Neuronal stem cell (in vitro differentiated cells): Measurements from ENCODE around the gene PLET1.

Experiments
- DNase-seq: peaks from one replicate; pipeline ENCODE4 v3.0.0-alpha.2; 2013; ENCODE audit warnings: low spot score
- H2AFZ ChIP-seq: one replicate; pipeline ENCODE4 v1.6.1; 2013; ENCODE audit warnings: mild to moderate bottlenecking, low read length, inconsistent platforms
- H2AK5ac ChIP-seq: 2 replicates; pipeline ENCODE4 v1.6.1; 2013; ENCODE audit warnings: low read depth, mild to moderate bottlenecking, inconsistent platforms, low read length, moderate library complexity, mixed read lengths
- H2BK120ac ChIP-seq: 2 replicates; pipeline ENCODE4 v1.6.1; 2013; ENCODE audit warnings: low read depth, mild to moderate bottlenecking, inconsistent platforms, low read length, moderate library complexity, mixed read lengths
- H2BK12ac ChIP-seq: one replicate; pipeline ENCODE4 v1.6.1; 2013; ENCODE audit warnings: low read length, inconsistent platforms
- H2BK15ac ChIP-seq: 2 replicates; pipeline ENCODE4 v1.6.1; 2013; ENCODE audit warnings: mild to moderate bottlenecking, low read length, inconsistent platforms, mixed read lengths
- H2BK5ac ChIP-seq: one replicate; pipeline ENCODE4 v1.6.1; 2013; ENCODE audit warnings: inconsistent platforms, mild to moderate bottlenecking, low read length, moderate library complexity
- H3K14ac ChIP-seq: one replicate; pipeline ENCODE4 v1.6.1; 2013; ENCODE audit warnings: low read length, inconsistent platforms
- H3K18ac ChIP-seq: 2 replicates; pipeline ENCODE4 v1.6.1; 2013; ENCODE audit warnings: low read length, inconsistent platforms
- H3K23ac ChIP-seq: 2 replicates; pipeline ENCODE4 v1.6.1; 2013; ENCODE audit warnings: low read depth, mild to moderate bottlenecking, mixed read lengths, low read length, inconsistent platforms; ENCODE audit not compliant: poor library complexity
- H3K27ac ChIP-seq: replicated peaks from 3 replicates; pipeline ENCODE4 v1.5.1; 2013; ENCODE audit warnings: low read length, inconsistent platforms
- H3K27me3 ChIP-seq, 3 experiments: 2 replicates each; pipeline ENCODE4 v1.6.1; 2013; ENCODE audit warnings: low read length in 3 of 3, mild to moderate bottlenecking in 2 of 3, inconsistent platforms in 1 of 3, low read depth in 1 of 3, mixed read lengths in 1 of 3, moderate library complexity in 1 of 3; ENCODE audit not compliant: control insufficient read depth in 3 of 3, insufficient read depth in 3 of 3
- H3K36me3 ChIP-seq, 2 donors: replicated peaks in 1 of 2; 2 replicates each; pipeline ENCODE4 v1.6.1; 2013; ENCODE audit warnings: low read length in 2 of 2; ENCODE audit not compliant: control insufficient read depth in 2 of 2, insufficient read depth in 2 of 2
- H3K4ac ChIP-seq: 2 replicates; pipeline ENCODE4 v1.6.1; 2013; ENCODE audit warnings: inconsistent platforms, mild to moderate bottlenecking, low read length, moderate library complexity
- H3K4me1 ChIP-seq, 2 donors: 1 replicate in 1 of 2; 2 replicates in 1 of 2; pipeline ENCODE4 v1.6.1; 2013; ENCODE audit warnings: low read length in 2 of 2, low read depth in 1 of 2; ENCODE audit not compliant: control insufficient read depth in 2 of 2, insufficient read depth in 1 of 2
- H3K4me2 ChIP-seq: one replicate; pipeline ENCODE4 v1.6.1; 2013; ENCODE audit warnings: mild to moderate bottlenecking, low read length, inconsistent platforms; ENCODE audit not compliant: insufficient read depth, poor library complexity, severe bottlenecking
- H3K4me3 ChIP-seq, 2 donors: 2 replicates each; pipeline ENCODE4 v1.5.1; 2013; ENCODE audit warnings: low read length in 2 of 2, mild to moderate bottlenecking in 2 of 2, inconsistent platforms in 1 of 2, moderate library complexity in 1 of 2
- H3K79me1 ChIP-seq: one replicate; pipeline ENCODE4 v1.6.1; 2013; ENCODE audit warnings: low read depth, mild to moderate bottlenecking, inconsistent platforms, low read length, moderate library complexity
- H3K9ac ChIP-seq: one replicate; pipeline ENCODE4 v1.6.1; 2013; ENCODE audit warnings: mild to moderate bottlenecking, low read depth, low read length, inconsistent platforms; ENCODE audit not compliant: poor library complexity
- H3K9me3 ChIP-seq, 2 donors: replicated peaks in 1 of 2; 2 replicates each; pipeline versions ENCODE3 to v1.6.1; 2013; ENCODE audit warnings: low read length in 2 of 2, mild to moderate bottlenecking in 2 of 2, inconsistent platforms in 1 of 2, low read depth in 1 of 2, mixed read lengths in 1 of 2, moderate library complexity in 1 of 2; ENCODE audit not compliant: control insufficient read depth in 2 of 2, insufficient read depth in 1 of 2
- H4K8ac ChIP-seq: one replicate; pipeline ENCODE4 v1.6.1; 2013; ENCODE audit warnings: low read depth, mild to moderate bottlenecking, inconsistent platforms, low read length, moderate library complexity
- H4K91ac ChIP-seq: one replicate; pipeline ENCODE4 v1.6.1; 2013; ENCODE audit warnings: low read length, low read depth, mild to moderate bottlenecking, inconsistent platforms; ENCODE audit not compliant: poor library complexity
- WGBS, 2 donors: extraction: QIAGEN DNeasy Blood & Tissue Kit; methylation state at CpG; one replicate each; pipeline ENCODE4 v1.1.7; 2013; ENCODE audit warnings: missing lambda C conversion rate in 2 of 2, mixed read lengths in 1 of 2; ENCODE audit not compliant: insufficient read length in 2 of 2, insufficient replicate concordance in 1 of 2; ENCODE audit errors: extremely low coverage in 2 of 2; 5-methylcytosine and 5-hydroxymethylcytosine counted together

The PLET1 gene

GRCh38 chr11:112235750-112236390, 24.8 kb downstream of the PLET1 start:
- H3K14ac ChIP-seq, result no peak overlapping the region
- no peaks in the 10 kb centered on the region for H3K4me1 ChIP-seq
- H3K4me3 ChIP-seq, result no peak overlapping the region
- no peak overlapping the region for H2AFZ ChIP-seq
- H3K36me3 ChIP-seq, result peaks cover 14 to 66% of the 10 kb centered on the region in 2 donors
- no peak overlapping the region for H2BK12ac ChIP-seq
- H3K9ac ChIP-seq, result no peak overlapping the region
- H3K27me3 ChIP-seq, result no peaks in the 10 kb centered on the region
- no peak overlapping the region for H3K23ac ChIP-seq
- H3K79me1 ChIP-seq, result no peaks in the 10 kb centered on the region
- H2BK15ac ChIP-seq, result no peak overlapping the region
- no peak for DNase-seq
- no peak overlapping the region for H2BK5ac ChIP-seq
- H3K18ac ChIP-seq, result no peak overlapping the region
- no peaks in the 10 kb centered on the region for H3K9me3 ChIP-seq
- H2BK120ac ChIP-seq, result no peak overlapping the region
- no peak overlapping the region for H4K8ac ChIP-seq
- H2AK5ac ChIP-seq, result no peak overlapping the region
- no peak overlapping the region for H3K27ac ChIP-seq
- no CpG with 5 or more reads among the region's 8 CpGs for WGBS, 2 donors
- H3K4ac ChIP-seq, result no peak overlapping the region
- no peak overlapping the region for H4K91ac ChIP-seq
- no peak overlapping the region for H3K4me2 ChIP-seq

DNA sequence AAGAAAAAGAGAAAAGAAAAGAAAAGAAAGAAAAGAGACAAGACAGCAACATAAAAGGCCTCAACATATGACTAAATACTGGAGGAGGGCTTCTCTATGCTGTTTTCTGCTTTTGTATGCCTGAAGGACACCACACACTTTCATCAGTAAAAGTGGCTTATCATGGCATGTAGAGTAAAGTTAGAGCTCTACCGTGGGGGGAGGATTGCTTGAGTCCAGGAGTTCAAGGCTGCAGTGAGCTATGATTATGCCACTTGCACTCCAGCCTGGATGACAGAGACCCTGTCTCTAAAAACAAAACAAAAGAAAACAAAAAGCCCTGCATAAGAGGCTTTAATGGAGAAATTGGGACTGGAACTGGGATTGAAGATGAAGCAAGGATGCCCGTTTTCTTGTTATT, 28.7 kb downstream of the PLET1 start:
- Histone ChIP-seq H2AFZ (no peak overlapping the region), H3K4me3 (no peak overlapping the region)

GRCh38 chr11:112229746-112230433, 30.8 kb downstream of the PLET1 start:
- no CpG with 5 or more reads among the region's 3 CpGs for WGBS, 2 donors
- no peak overlapping the region for H3K18ac ChIP-seq
- no peak overlapping the region for H3K4me2 ChIP-seq
- H4K8ac ChIP-seq, result no peak overlapping the region
- no peak overlapping the region for H3K23ac ChIP-seq
- H3K36me3 ChIP-seq, result peaks cover 5 to 51% of the 10 kb centered on the region in 2 donors
- no peak overlapping the region for H3K4ac ChIP-seq
- H2BK15ac ChIP-seq, result no peak overlapping the region
- H3K9me3 ChIP-seq, result no peaks in the 10 kb centered on the region
- no peak overlapping the region for H2AK5ac ChIP-seq
- H3K9ac ChIP-seq, result no peak overlapping the region
- H3K27me3 ChIP-seq, result no peaks in the 10 kb centered on the region
- H2BK12ac ChIP-seq, result no peak overlapping the region
- no peak overlapping the region for H2AFZ ChIP-seq
- no peak for DNase-seq
- no peaks in the 10 kb centered on the region for H3K79me1 ChIP-seq
- peaks cover 4 to 8% of the 10 kb centered on the region in 2 donors for H3K4me1 ChIP-seq
- H2BK120ac ChIP-seq, result no peak overlapping the region
- H3K27ac ChIP-seq, result no peak overlapping the region
- no peak overlapping the region for H2BK5ac ChIP-seq
- no peak overlapping the region for H3K14ac ChIP-seq
- H3K4me3 ChIP-seq, result no peak overlapping the region
- H4K91ac ChIP-seq, result no peak overlapping the region

More for the DNA sequence above, 28.7 kb downstream of the PLET1 start:
- Histone ChIP-seq H3K4me2 (no peak overlapping the region), H3K4me1 (peaks cover 4 to 6% of the 10 kb centered on the region in 2 donors), H3K27ac (no peak overlapping the region), H4K8ac (no peak overlapping the region), H3K18ac (no peak overlapping the region), H2BK15ac (no peak overlapping the region), H3K14ac (no peak overlapping the region), H3K9ac (no peak overlapping the region), H3K27me3 (no peaks in the 10 kb centered on the region), H3K4ac (no peak overlapping the region), H2BK12ac (no peak overlapping the region), H3K79me1 (no peaks in the 10 kb centered on the region), H2AK5ac (no peak overlapping the region), H4K91ac (no peak overlapping the region), H3K9me3 (no peaks in the 10 kb centered on the region), H2BK5ac (no peak overlapping the region), H2BK120ac (no peak overlapping the region), H3K23ac (no peak overlapping the region), H3K36me3 (peaks cover 11 to 69% of the 10 kb centered on the region in 2 donors)
- no CpG with 5 or more reads among the region's 2 CpGs for WGBS, 2 donors
- no peak for DNase-seq

GRCh38 chr11:112229159-112229558, 31.5 kb downstream of the PLET1 start:
- peaks cover 5 to 47% of the 10 kb centered on the region in 2 donors for H3K36me3 ChIP-seq
- no peak overlapping the region for H4K8ac ChIP-seq
- no peak overlapping the region for H3K4ac ChIP-seq
- H3K4me3 ChIP-seq, result no peak overlapping the region
- H3K9ac ChIP-seq, result no peak overlapping the region
- no peak overlapping the region for H3K14ac ChIP-seq
- peaks cover 4 to 8% of the 10 kb centered on the region in 2 donors for H3K4me1 ChIP-seq
- H2BK15ac ChIP-seq, result no peak overlapping the region
- no peak overlapping the region for H2BK12ac ChIP-seq
- H3K4me2 ChIP-seq, result no peak overlapping the region
- no peak overlapping the region for H3K18ac ChIP-seq
- no CpG with 5 or more reads among the region's 7 CpGs for WGBS, 2 donors
- H3K23ac ChIP-seq, result no peak overlapping the region
- H3K79me1 ChIP-seq, result no peaks in the 10 kb centered on the region
- no peak overlapping the region for H2BK5ac ChIP-seq
- no peaks in the 10 kb centered on the region for H3K27me3 ChIP-seq
- no peak overlapping the region for H4K91ac ChIP-seq
- H3K27ac ChIP-seq, result no peak overlapping the region
- no peak overlapping the region for H2AK5ac ChIP-seq
- no peak for DNase-seq
- no peak overlapping the region for H2BK120ac ChIP-seq
- H2AFZ ChIP-seq, result no peak overlapping the region
- H3K9me3 ChIP-seq, result no peaks in the 10 kb centered on the region
